B cell (primary cell): Measurements from ENCODE around the gene CUZD1. TPM values are rescaled to one million over a fixed set of nuclear protein-coding genes. Genes with fewer than 3 reads are reported as not detected.

Source experiments
- ATAC-seq: fragments of 200-7000 bp; cut with Tn5 transposase; one replicate; pipeline ENCODE4 v1.10.0; 2021; ENCODE audit warnings: low read depth, mild to moderate bottlenecking, moderate number of reproducible peaks, moderate library complexity
- CTCF ChIA-PET: fragments of 350-600 bp; sonication (Branson Sonifier 250); formaldehyde crosslinking; loops from one replicate; lab custom pipeline; 2021; ENCODE audit warnings: antibody characterized with exemption, inconsistent platforms; lab: Charles Lee
- POLR2A ChIA-PET: fragments of 350-600 bp; sonication (Branson Sonifier 250); formaldehyde crosslinking; loops from one replicate; lab custom pipeline; 2021; ENCODE audit warnings: antibody characterized with exemption; lab: Charles Lee
- DNase-seq: peaks from one replicate; pipeline ENCODE4 v3.0.0; 2013
- H2AFZ ChIP-seq: 2 replicates; pipeline ENCODE4 v1.6.1; 2012; ENCODE audit warnings: mild to moderate bottlenecking, low read depth, low read length; ENCODE audit not compliant: insufficient read depth, poor library complexity, severe bottlenecking
- H3K27ac ChIP-seq, 2 donors: 1 replicate in 1 of 2; 2 replicates in 1 of 2; pipeline ENCODE4 v1.5.1; 2012 to 2013; ENCODE audit warnings: low read length in 2 of 2, mild to moderate bottlenecking in 2 of 2, moderate library complexity in 1 of 2
- H3K27me3 ChIP-seq, 4 experiments: fragments of 200-600 bp in 1 of 4; sonication (generic) in 1 of 4; replicated peaks in 1 of 4; 1 replicate in 2 of 4; 2 replicates in 2 of 4; pipeline versions ENCODE4 v1.6.1 to v1.7.0; 2013 to 2016; ENCODE audit warnings: low read length in 3 of 4, mild to moderate bottlenecking in 2 of 4, mixed read lengths in 1 of 4, moderate library complexity in 1 of 4; ENCODE audit not compliant: insufficient read depth in 4 of 4, control insufficient read depth in 3 of 4; ENCODE audit errors: control extremely low read depth in 1 of 4
- H3K36me3 ChIP-seq, 2 experiments: replicated peaks in 1 of 2; 1 replicate in 1 of 2; 2 replicates in 1 of 2; pipeline versions ENCODE4 v1.6.1 to v1.7.1; 2013; ENCODE audit warnings: low read length in 1 of 2; ENCODE audit not compliant: insufficient read depth in 2 of 2, control insufficient read depth in 1 of 2; ENCODE audit errors: control extremely low read depth in 1 of 2, extremely low read depth in 1 of 2
- H3K4me1 ChIP-seq, 2 donors: fragments of 200-600 bp in 1 of 2; sonication (generic) in 1 of 2; 1 replicate in 1 of 2; 2 replicates in 1 of 2; pipeline versions ENCODE4 v1.5.1 to v1.6.1; 2013 to 2017; ENCODE audit warnings: low read length in 2 of 2; ENCODE audit not compliant: control insufficient read depth in 2 of 2, insufficient read depth in 2 of 2
- H3K4me2 ChIP-seq: replicated peaks from 2 replicates; pipeline ENCODE3; 2012; ENCODE audit warnings: mild to moderate bottlenecking, low read depth, low read length; ENCODE audit not compliant: poor library complexity, severe bottlenecking
- H3K4me3 ChIP-seq, 5 experiments: fragments of 200-600 bp in 1 of 5; sonication (generic) in 1 of 5; 1 replicate in 3 of 5; 2 replicates in 2 of 5; pipeline versions ENCODE4 v1.5.1 to v1.7.0; 2011 to 2016; ENCODE audit warnings: low read length in 4 of 5, mild to moderate bottlenecking in 4 of 5, low read depth in 2 of 5, control low read depth in 1 of 5, moderate library complexity in 1 of 5; ENCODE audit not compliant: insufficient read depth in 1 of 5; ENCODE audit errors: control extremely low read depth in 1 of 5, extremely low read depth in 1 of 5
- H3K79me2 ChIP-seq: fragments of 200-600 bp; sonication (generic); one replicate; pipeline ENCODE4 v1.6.0; 2016; ENCODE audit warnings: low read length; ENCODE audit not compliant: control insufficient read depth, insufficient read depth
- H3K9ac ChIP-seq: fragments of 200-600 bp; sonication (generic); 2 replicates; pipeline ENCODE4 v1.6.1; 2017; ENCODE audit warnings: mild to moderate bottlenecking, low read length, moderate library complexity
- H3K9me3 ChIP-seq, 3 donors: one replicate each; pipeline versions ENCODE4 v1.6.1 to v1.7.1; 2013; ENCODE audit warnings: low read length in 2 of 3; ENCODE audit not compliant: control insufficient read depth in 2 of 3, insufficient read depth in 1 of 3; ENCODE audit errors: control extremely low read depth in 1 of 3
- H4K20me1 ChIP-seq: 2 replicates; pipeline ENCODE4 v1.6.0; 2012; ENCODE audit warnings: mild to moderate bottlenecking, low read length; ENCODE audit not compliant: insufficient read depth, control insufficient read depth, poor library complexity, severe bottlenecking
- H3K27ac Mint-ChIP-seq: one replicate; pipeline ENCODE4 v1.8.0; 2021; ENCODE audit warnings: mixed read lengths
- H3K27me3 Mint-ChIP-seq: one replicate; pipeline ENCODE4 v1.8.0; 2021; ENCODE audit warnings: mixed read lengths
- H3K4me1 Mint-ChIP-seq: one replicate; pipeline ENCODE4 v1.8.0; 2021; ENCODE audit warnings: mixed read lengths
- H3K4me3 Mint-ChIP-seq: one replicate; pipeline ENCODE4 v1.8.0; 2021; ENCODE audit warnings: mixed read lengths
- H3K9me3 Mint-ChIP-seq: one replicate; pipeline ENCODE4 v1.8.0; 2022; ENCODE audit warnings: mixed read lengths; ENCODE audit not compliant: insufficient read depth
- CTCF ChIP-seq: fragments of 200-600 bp; IDR thresholded peaks from one replicate; pipeline ENCODE4 v1.8.0; 2022; ENCODE audit warnings: antibody characterized with exemption, mild to moderate bottlenecking
- EZH2 ChIP-seq: IDR thresholded peaks from 2 replicates; pipeline ENCODE4 v1.6.1; 2012; ENCODE audit warnings: borderline replicate concordance, low read depth, mild to moderate bottlenecking, moderate library complexity, low read length; ENCODE audit not compliant: insufficient read depth, poor library complexity, severe bottlenecking
- WGBS: methylation state at CpG from one replicate; pipeline ENCODE4 v1.1.5; 2013; ENCODE audit warnings: missing lambda C conversion rate; ENCODE audit not compliant: insufficient coverage; 5-methylcytosine and 5-hydroxymethylcytosine counted together
- intact Hi-C: fragments of 100-400 bp; cut with micrococcal nuclease; formaldehyde crosslinking; loops from one replicate; pipeline ENCODE4 v1.10.0; 2022
- polyA plus RNA-seq: library from polyadenylated mRNA; depleted of rRNA; stranded (reverse); fragments of >200 nt; gene quantifications from 2 replicates; pipeline ENCODE4 v1.2.3, GENCODE V29; 2012
- total RNA-seq, 2 donors: library from RNA; stranded (reverse); fragments of 120-200 nt in 1 of 2; gene quantifications; 1 replicate in 1 of 2; 2 replicates in 1 of 2; pipeline versions ENCODE4 v1.2.3 to v1.2.4, GENCODE V29; 2013 to 2022

The CUZD1 gene
- total and polyA plus RNA-seq, 2 donors (not counting 1 experiment from before 2014, with no cell fraction given): 2.1 to 3.3 TPM

GRCh38 chr10:122852261-122852660, 6.6 kb upstream of the CUZD1 start:
- no peak overlapping the region for H3K27ac Mint-ChIP-seq
- no peaks in the 10 kb centered on the region for H3K27me3 Mint-ChIP-seq

More at GRCh38 chr10:122852261-122852660, 6.6 kb upstream of the CUZD1 start:
- Histone ChIP-seq H2AFZ (no peak overlapping the region), H3K9me3 (peaks cover 0 to 2% (median 0%) of the 10 kb centered on the region in 3 donors), H3K36me3 (peaks cover 2 to 22% of the 10 kb centered on the region in 2 experiments), H4K20me1 (no peaks in the 10 kb centered on the region), H3K4me2 (no peak overlapping the region), H3K27me3 (no peaks in the 10 kb centered on the region), H3K9ac (no peak overlapping the region), H3K79me2 (no peaks in the 10 kb centered on the region), H3K4me3 (no peak overlapping the region), H3K4me1 (no peaks in the 10 kb centered on the region), H3K27ac (no peak overlapping the region)
- intact Hi-C loops: no loop called here
- DNase-seq (no peak), ATAC-seq (no peak)
- POLR2A ChIA-PET: no interaction called here
- Mint-ChIP-seq H3K9me3 (no peaks in the 10 kb centered on the region), H3K4me3 (no peak overlapping the region), H3K4me1 (peaks cover 6% of the 10 kb centered on the region)
- no CpG with 5 or more reads among the region's 2 CpGs for WGBS
- TF ChIP-seq CTCF (no peak), EZH2 (no peak)
- CTCF ChIA-PET: no interaction called here
